GM19035 (cell line): Measurements from ENCODE around the gene MCTP2.

Experiments
- ATAC-seq: cut with Tn5 transposase; IDR thresholded peaks from one replicate; pipeline ENCODE4 v1.9.1; 2021; ENCODE audit not compliant: unreplicated experiment

The MCTP2 gene, protein sequence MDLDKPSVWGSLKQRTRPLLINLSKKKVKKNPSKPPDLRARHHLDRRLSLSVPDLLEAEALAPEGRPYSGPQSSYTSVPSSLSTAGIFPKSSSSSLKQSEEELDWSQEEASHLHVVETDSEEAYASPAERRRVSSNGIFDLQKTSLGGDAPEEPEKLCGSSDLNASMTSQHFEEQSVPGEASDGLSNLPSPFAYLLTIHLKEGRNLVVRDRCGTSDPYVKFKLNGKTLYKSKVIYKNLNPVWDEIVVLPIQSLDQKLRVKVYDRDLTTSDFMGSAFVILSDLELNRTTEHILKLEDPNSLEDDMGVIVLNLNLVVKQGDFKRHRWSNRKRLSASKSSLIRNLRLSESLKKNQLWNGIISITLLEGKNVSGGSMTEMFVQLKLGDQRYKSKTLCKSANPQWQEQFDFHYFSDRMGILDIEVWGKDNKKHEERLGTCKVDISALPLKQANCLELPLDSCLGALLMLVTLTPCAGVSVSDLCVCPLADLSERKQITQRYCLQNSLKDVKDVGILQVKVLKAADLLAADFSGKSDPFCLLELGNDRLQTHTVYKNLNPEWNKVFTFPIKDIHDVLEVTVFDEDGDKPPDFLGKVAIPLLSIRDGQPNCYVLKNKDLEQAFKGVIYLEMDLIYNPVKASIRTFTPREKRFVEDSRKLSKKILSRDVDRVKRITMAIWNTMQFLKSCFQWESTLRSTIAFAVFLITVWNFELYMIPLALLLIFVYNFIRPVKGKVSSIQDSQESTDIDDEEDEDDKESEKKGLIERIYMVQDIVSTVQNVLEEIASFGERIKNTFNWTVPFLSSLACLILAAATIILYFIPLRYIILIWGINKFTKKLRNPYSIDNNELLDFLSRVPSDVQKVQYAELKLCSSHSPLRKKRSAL

DNA sequence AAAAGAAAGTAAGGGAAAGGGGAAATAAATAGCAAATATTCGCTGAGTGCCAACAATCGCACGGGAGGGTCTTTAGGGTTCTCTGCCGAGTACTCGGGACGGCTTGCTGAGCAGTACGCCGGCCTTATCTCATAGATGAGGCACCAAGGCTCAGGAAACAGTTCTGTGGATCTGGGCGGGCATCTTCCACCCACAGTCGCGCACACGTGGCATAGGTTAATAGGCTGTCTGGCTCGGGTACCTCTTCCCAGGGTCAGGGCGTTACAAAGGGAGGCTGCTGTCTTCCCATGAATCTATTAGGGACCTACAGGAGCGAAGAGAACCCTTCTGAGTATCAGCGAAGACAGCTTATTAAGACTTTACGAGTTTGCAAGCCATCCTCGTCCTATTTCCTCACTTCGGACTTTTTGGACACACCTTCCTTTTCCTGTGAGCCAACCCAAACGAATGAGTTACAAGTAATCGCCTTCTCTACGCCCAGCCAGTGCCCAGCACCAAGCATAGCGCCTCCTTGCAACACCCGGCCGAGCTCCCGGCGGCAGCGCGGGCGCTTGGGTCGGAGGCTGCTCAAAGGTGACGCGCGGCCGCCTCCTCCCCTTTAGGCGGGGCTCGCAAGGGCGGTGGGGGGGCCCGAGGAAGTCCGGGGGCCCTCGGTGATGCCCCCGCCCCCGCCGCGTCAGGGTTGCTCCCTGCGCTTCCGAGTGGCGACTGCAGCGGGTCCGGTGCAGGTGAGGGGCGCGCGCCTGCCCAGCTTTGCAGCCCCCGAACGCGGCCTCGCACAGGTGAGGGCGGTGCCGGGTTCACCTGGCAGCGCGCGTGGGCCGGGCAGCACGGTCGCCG is at the start of gene MCTP2:
MCTP2 (plus strand) TSS at position 679 of the 840 bp plus-strand sequence. CDS start 66,705 bp downstream, outside the sequence.
- ATAC-seq, result peak; percentile 72

DNA sequence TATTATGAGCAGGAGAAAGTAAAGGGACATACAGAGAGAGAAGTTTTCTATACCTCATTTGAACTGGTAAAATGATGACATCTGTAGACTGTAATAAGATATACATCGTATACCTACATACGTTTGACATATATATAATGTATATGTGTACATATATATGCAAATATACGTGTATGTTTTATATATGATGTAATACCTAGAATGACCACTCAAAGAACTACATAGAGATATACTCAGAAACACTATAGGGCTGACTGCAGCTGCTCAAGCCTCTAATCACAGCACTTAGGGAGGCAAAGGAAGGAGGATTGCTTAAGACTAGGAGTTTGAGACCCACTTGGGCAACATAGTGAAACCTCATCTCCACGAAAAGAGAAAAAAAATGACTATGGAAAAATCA is 48.5 kb upstream of the MCTP2 start:
- no peak for ATAC-seq

DNA sequence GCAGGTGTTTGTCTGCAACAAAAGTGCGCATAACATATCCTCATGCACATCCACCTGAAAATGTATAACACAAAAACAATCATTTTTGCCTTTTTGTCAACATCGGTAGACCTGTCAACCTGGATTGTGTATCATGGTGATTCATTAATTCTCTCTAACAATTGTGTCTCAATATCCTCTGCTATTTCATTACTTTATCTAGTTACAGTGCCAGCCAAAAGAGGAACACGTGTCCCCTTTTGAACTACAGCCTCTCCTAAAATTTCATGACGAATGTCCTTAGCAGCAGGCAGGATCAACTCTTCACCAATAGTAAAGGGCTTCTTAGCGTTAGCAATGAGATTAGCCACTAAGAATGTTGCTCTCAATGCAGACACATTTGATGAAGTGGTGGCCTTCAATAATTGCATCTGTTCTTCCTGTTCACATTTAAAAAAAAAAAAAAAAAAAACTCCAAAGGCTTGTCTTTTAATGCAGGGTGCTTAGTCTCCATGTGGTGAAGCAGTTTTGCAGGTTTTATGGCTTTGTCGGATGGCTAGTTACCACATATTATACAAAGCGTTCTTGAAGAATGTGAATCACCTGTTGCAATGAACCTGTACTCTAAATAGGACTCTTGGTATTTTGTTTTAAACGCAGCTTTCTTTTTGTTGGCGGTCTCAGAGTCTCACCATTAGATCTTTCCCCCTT is 45.7 kb upstream of the MCTP2 start:
- no peak for ATAC-seq

DNA sequence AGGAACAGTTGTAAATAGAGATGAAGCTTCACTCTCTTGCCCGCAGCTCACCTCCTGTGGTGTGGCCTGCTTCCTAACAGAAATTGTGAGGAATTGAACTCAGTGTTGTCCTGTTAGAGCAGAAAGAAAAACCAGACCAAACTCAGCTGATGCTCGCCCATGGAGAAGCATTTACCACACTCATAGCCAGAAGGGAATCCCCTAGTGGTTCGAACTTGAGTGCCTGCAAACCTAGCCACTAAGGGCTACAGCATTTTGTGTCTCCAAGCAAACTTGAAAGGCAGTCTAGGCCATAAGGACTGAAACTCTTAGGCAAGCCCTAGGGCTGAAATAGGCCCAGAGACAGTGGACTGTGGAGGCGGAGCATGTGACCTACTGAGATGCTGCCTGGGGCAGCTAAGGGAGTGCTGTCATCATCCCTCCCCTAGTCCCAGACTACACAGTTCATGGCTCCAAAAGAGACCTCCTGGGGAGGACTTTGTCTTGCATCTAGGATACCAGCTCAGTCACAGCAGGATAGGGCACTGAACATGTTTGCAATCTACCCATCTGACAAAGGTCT is 44.5 kb upstream of the MCTP2 start:
- ATAC-seq, result no peak

DNA sequence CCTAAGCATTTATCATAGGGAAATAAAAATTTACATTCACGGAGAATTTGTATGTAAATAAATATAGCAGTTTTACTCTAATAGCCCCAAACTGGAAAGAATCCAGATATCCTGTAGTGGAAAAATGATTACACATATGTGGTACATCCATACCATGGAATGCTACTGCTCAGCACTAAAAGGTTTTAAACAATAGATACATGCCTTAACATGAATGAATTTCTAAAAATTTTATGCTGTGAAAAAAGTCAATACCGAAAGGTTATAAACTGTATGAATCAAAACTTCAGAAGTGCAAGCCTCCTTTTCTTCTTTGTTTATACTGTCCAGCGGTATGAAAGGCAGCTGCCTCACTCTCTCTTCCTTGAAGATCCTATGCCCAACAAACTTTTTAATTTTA is 37.5 kb upstream of the MCTP2 start:
- ATAC-seq, result no peak

DNA sequence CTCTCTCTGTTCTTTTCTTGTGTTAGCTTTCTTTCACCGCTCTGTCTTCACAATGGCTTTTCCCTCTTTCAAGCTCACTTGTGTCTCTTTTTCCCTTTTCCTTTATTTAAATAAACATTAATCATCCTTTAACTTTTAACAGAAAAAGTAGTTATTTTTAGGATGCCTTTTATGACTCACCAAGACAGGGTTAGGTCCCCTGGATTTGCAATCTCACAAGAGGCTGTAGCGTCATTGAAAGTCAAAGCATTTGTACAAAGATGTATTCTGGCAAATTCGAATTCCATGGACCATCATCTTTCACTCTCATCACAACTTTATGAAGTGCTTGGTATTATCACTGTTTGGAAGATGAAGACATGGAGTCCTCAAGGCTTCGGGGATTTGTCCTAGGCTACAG is 34.8 kb upstream of the MCTP2 start:
- ATAC-seq, result no peak

DNA sequence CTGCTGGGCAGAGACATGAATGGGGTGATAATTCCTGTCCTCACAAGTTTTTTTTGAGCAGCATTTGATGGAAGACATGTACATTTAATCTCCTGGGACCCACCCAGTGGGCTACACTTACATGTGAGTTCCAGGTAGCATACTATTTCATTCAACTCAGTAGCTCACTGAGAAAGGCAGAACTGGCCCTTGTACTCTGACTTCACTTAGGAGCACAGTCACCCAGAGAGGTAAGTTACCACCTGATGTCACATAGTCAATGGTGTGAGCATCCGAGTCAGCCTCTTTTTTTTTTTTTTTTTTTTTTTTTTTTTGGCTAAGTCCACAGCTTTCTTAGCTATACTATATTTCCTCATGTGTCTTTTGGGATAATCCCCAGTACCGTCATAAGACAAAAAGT is 32.7 kb upstream of the MCTP2 start:
- ATAC-seq, result no peak

DNA sequence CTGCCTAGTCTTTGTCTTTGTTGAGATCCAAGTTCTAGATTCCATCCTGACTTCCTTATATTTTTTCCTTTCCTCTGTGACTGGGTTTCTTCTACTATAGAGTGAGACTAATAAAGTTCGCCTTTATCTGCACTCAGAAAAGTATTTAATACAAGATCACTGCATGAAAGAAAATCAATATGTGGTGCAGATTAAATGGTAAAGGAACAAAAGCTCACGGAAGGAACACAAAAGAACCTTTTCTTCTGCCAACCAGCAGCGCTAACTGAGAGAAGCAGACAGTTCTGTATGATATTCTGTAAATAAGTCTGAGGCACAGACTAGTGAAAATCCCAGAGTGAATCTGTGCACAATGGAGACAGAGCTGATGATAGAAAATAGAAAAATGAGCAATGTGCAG is 31.6 kb upstream of the MCTP2 start:
- ATAC-seq, result no peak

DNA sequence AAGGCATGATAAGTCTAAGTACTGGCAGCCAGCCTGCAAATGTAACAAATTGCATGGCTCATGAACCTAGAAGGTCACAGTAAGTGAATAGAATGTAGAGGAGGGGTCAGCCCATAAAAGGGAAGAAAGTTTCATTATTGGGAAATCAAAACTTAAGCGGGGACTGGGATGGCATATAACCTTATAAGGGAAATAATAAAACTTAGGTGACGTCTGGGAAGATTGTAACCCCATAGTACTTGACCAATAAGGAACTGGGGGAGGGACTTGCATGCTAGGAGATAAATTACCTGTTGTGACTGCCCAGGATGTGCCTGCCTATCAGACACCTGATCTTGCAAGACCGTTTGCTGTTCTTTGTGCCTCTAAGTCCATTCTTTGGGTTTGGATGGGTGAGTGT is 28.1 kb upstream of the MCTP2 start:
- ATAC-seq, result no peak

DNA sequence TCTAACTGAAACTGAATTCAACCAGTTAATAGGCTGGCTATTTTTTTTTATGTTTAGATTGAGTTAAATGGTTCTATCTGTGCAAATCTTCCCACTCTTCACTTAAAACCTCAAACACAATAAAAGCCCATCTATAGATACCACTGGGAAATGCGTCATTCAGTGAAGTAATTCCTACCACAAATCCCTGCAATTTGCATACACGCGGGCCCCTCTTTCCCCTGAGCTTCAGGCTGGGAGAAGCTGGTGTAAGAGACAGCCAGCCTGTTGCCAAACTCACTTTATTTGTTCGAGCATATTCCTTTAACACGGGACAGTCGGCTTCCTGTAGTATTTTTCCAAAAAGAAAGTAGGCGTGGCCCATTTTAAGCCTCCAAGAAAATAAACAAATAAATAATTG is 26.0 kb upstream of the MCTP2 start:
- ATAC-seq, result no peak

DNA sequence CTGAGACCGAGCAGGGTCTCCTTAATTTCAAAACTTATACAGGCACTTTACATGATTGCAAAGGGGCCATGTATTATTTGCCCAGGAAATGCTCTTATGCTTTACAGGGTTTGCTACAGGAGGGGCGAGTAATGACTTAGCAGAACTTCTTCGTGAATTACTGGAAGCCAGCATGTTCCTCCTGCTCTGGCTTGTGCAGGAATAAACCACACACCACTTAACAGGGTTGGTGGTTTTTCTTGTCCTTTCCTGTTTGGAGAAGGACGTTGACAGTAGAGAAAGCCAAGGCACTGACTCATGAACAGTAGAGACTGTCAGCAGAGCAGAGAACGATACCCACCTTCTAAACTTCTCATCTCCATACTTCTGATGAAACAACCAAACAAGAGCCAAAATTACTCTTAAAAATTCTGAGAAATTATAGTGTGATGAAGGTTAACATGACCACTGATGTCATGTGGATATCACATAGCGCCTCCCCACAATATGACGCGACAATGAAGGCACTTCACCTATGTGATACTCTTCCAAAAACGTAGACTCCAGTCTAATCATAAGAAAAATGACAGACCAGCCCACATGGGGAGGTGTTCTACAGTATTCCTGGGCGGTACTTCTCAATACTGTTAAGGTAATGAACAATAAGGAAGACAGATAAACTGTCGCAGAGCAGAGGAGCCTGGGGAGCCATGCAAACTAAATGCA is 24.7 kb upstream of the MCTP2 start:
- no peak for ATAC-seq

DNA sequence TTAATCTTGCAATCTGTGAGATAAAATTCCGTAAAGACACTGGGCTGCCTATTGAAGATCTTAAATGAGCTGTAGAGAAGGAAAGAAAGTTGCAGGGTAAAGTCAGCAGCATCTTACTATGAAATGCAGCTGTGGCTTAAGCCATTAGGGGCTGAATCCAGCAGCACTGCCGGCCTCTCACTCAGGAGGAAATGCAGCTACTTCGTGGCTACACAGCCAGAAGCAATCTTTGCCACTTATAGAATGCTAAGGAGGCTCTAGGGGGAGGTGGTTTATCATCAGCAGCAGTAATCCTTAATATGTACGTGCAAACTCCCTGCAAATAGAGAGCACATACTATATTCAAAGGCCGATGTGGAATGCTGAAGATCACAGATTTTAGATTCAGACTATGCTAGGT is 19.1 kb upstream of the MCTP2 start:
- ATAC-seq, result no peak

DNA sequence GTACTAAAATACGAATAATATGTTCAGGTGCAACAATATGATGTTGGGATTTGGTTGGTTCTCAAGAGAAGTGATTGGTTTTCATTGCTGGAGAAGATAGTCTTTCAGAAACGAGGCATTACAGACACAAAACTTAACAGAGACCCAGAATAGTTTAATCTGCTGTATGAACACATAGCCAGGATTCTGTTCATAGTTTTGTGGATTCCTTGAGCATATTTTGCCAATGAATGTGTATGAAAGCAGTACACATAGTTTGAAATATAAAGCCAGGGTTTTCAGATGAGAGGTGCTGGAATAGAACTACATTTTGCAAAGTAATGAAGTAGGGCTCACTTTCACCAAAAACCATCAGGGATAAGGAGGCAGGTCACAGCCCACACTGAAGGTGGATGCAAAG is 5.7 kb upstream of the MCTP2 start:
- ATAC-seq, result no peak

DNA sequence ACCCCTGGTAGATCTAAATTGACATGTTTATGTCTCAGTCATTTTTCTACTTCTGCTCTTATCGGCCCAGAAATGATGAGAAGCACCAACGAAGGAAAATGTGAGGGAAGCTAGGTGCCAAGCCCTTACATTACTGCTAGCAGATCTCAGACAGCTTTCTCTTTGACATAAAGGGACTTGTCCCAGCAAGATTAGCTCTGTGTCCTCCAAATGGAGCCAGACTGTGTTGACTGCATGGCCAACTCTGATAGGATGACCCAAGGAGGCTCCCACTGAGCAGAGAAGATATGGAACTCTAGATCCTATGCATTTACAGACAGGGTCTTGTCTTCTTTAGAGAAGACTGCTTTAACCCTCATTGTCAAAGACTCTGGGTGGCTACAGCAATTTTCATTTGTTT is 2.8 kb upstream of the MCTP2 start:
- no peak for ATAC-seq

DNA sequence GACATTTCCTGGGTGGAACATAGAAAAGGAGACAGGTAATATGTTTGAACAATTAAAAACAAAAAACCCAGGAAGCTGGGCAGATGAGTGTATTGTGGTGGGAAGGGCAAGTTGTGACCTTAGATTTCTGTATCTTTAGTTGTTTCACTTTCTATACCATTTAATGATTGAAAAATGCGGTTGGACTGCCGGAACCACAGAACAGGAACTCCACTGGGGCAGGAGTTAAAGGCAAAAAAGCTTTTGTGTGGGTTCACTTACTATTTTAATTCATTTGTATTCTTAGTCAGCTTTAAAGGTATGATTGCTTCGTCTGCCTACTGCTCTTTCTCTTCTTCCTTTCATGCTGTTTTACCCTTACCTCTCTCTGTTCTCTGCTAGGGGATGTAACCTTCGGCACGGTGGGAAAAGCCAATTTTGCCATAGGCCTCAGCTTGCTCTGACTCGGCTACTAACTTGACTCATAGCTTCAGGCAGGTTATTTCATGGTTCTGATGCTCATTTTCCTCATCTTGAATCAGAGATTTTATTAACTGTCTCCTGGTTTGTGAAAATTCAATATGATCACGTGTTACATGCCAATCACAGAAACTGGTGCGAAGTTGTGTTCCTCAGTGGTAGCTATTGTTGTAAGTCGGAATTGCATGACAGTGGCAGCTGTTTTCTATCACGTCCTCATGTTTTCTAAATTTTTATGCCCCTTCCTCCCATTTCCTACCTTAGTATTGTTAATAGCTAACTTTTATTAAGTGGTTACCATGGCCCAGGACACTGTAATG is 1.6 kb upstream of the MCTP2 start:
- ATAC-seq, result peak; percentile 53

DNA sequence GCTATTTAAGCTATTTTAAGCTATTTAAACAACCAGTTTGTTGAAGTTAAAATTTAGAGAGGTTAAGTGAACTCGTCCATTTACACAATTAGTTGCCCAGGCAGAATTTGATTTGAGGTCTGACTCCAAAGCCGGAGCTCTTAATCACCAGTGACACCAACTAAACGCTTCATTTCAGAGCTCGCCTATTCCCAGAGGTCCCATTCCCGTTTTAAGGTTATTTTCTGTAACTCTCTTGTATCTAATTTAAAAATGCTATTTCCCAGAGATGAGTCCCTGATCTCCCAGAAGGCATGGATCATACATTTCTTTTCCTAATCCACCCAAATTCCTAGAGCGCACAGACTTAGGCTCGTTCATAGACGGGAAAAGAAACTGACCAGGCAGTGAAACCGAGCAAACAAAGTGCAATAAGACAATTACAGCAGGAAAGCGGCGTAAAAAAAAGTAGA is 904 bp upstream of the MCTP2 start:
- ATAC-seq, result no peak

DNA sequence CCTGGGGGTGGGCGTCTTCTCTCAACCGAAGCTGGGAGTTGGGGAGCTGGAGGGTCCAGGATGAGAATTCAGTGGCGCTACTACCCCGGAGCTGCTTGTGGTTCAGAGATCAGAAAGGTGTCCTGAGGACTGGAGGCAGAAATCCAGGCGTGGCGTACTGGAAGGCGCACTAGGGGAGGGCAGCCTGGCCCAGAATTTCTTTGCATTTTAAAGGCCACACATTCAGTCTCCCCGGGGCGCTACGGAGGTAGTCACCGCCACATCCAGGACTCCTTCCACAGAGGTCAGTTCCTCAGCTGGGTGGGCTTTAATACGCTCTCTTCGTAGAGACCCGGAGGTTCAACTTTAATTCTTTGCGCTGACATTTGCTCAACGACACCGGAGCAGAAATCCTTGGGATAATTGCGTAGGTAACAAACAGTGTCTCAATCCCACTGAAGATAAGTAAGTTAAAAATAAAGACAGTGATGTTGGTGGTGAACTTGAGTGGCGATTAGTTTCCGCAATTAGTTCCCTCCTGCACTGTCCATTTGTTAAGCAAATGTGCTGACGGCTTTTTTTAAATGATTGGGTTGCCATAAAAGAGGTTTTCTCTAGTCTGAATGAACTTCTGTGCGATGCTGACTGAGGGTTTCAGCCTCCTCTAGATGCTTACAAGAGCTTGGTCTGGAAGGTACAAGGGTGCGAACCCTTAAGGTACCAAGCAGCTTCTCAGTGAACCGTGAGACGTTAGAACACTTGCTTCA is 535 bp downstream of the MCTP2 start:
- peak; percentile 22 for ATAC-seq

DNA sequence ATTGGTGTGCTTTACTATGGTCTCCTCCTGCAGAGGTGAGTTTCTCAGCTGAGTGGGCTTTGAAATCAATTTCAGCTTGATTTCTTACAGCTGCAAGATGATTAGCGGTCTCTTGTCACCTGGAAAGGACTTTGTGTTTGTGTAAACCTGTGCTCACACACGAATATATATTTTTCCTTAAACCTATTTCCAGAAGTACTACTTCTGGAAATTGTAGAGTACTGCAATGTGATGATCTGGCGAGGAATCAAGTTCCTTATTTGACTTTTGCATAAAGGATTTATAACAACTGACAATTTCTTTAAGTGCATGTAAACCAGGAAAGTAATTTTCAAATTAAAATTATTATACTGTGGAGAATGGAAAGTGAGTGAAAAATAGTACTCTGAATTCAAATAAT is 2.1 kb downstream of the MCTP2 start:
- no peak for ATAC-seq
